PC-3 (cell line): ENCODE data around the gene ALDH2.
"Not testable (repeated sequence)": the region's sequence is repeated elsewhere in the genome, so short reads cannot be mapped to it uniquely, and the experiment has no call there.

Experiments used
- CTCF ChIP-seq: fragments of 300-600 bp; sonication (generic); conservative IDR thresholded peaks from 2 replicates; pipeline ENCODE4 v1.5.1; 2017; ENCODE audit warnings: antibody characterized with exemption, low read depth, mild to moderate bottlenecking, low read length
- EZH2 ChIP-seq: fragments of 300-600 bp; sonication (generic); IDR thresholded peaks from one replicate; pipeline ENCODE4 v1.6.1; 2017; ENCODE audit warnings: antibody characterized with exemption, mild to moderate bottlenecking, low read length; ENCODE audit not compliant: unreplicated experiment
- EZH2phosphoT487 ChIP-seq: fragments of 300-600 bp; sonication (generic); IDR thresholded peaks from 2 replicates; pipeline ENCODE4 v1.6.1; 2018; ENCODE audit warnings: mild to moderate bottlenecking, antibody characterized with exemption, low read length, borderline replicate concordance

- TF ChIP-seq CTCF, EZH2, EZH2phosphoT487: not testable (repeated sequence)
These were observed 68.1 kb downstream of the ALDH2 start for GRCh38 chr12:111834740-111835386.
